ENCODE results near the gene SLC35D2. TPM values are rescaled to one million over a fixed set of nuclear protein-coding genes. Genes with fewer than 3 reads are reported as not detected.

SLC35D2 gene
- total RNA-seq, 4 donors from 2014 or later: 20.5 to 29.5 (median 21.8) TPM

GRCh38 chr9:96392263-96392662 lies 8.8 kb upstream of the SLC35D2 start:
- no peak for DNase-seq (ENCODE audit: extremely low spot score)
- Histone ChIP-seq H3K27ac (replicated peaks in 1 of 4) (no peak overlapping the region), H3K27me3 (no peaks in the 10 kb centered on the region), H3K4me1 (no peaks in the 10 kb centered on the region), H3K4me3 (no peak overlapping the region), H3K36me3 (peaks cover 0 to 4% (median 0%) of the 10 kb centered on the region in 4 donors), H3K9me3 (no peaks in the 10 kb centered on the region)
- intact Hi-C loops (cut with DNase I): no loop called here
- no peak for TF ChIP-seq POLR2A (IDR thresholded peaks at IDR 0.05; ENCODE audit: low read depth)
- TF ChIP-seq POLR2AphosphoS5 (IDR thresholded peaks at IDR 0.05): no peak
- no peak for TF ChIP-seq CTCF (IDR thresholded peaks at IDR 0.05)
- no peak for TF ChIP-seq EP300 (IDR thresholded peaks at IDR 0.05)
- whole genome bisulfite sequencing: 95% methylated on average over 12 of the region's 12 CpGs

- TF ChIP-seq CTCF (IDR thresholded peaks at IDR 0.05): no peak
- TF ChIP-seq EP300 (IDR thresholded peaks at IDR 0.05): no peak
- TF ChIP-seq POLR2AphosphoS5 (IDR thresholded peaks at IDR 0.05): no peak
- TF ChIP-seq POLR2A (IDR thresholded peaks at IDR 0.05; ENCODE audit: low read depth): no peak
- Histone ChIP-seq H3K27me3 (no peaks in the 10 kb centered on the region), H3K4me3 (no peak overlapping the region), H3K9me3 (no peaks in the 10 kb centered on the region), H3K27ac (replicated peaks in 1 of 4) (no peak overlapping the region), H3K36me3 (peaks cover 0 to 4% (median 0%) of the 10 kb centered on the region in 4 donors), H3K4me1 (peaks cover 0 to 7% (median 0%) of the 10 kb centered on the region in 4 donors)
- intact Hi-C loops (cut with DNase I): no loop called here
- no peak for DNase-seq (ENCODE audit: extremely low spot score)
- WGBS: 53% methylated on average over 5 of the region's 5 CpGs
These were observed 7.7 kb upstream of the SLC35D2 start for GRCh38 chr9:96391021-96391765.

- 100% methylated on average over 4 of the region's 11 CpGs for WGBS
These were observed 4.6 kb upstream of the SLC35D2 start for GRCh38 chr9:96388144-96388543.

GRCh38 chr9:96386157-96386556 lies 2.6 kb upstream of the SLC35D2 start:
- TF ChIP-seq POLR2A (IDR thresholded peaks at IDR 0.05; ENCODE audit: low read depth) (no peak), CTCF (IDR thresholded peaks at IDR 0.05) (no peak), EP300 (IDR thresholded peaks at IDR 0.05) (no peak), POLR2AphosphoS5 (IDR thresholded peaks at IDR 0.05) (no peak)
- no peaks in the 10 kb centered on the region for H3K36me3 ChIP-seq
- H3K27ac ChIP-seq (replicated peaks in 1 of 4): no peak overlapping the region
- no peak overlapping the region for H3K4me3 ChIP-seq
- H3K27me3 ChIP-seq: no peaks in the 10 kb centered on the region
- peaks cover 23 to 27% (median 27%) of the 10 kb centered on the region in 4 donors for H3K4me1 ChIP-seq
- H3K9me3 ChIP-seq: no peaks in the 10 kb centered on the region
- DNase-seq (ENCODE audit: extremely low spot score): no peak
- intact Hi-C loops (cut with DNase I): no loop called here

More at GRCh38 chr9:96388144-96388543, 4.6 kb upstream of the SLC35D2 start:
- TF ChIP-seq EP300 (IDR thresholded peaks at IDR 0.05) (no peak), POLR2AphosphoS5 (IDR thresholded peaks at IDR 0.05) (no peak), POLR2A (IDR thresholded peaks at IDR 0.05; ENCODE audit: low read depth) (no peak), CTCF (IDR thresholded peaks at IDR 0.05) (no peak)
- Histone ChIP-seq H3K27ac (replicated peaks in 1 of 4) (no peak overlapping the region), H3K4me3 (no peak overlapping the region), H3K9me3 (no peaks in the 10 kb centered on the region), H3K36me3 (peaks cover 0 to 4% (median 0%) of the 10 kb centered on the region in 4 donors), H3K4me1 (peaks cover 7 to 9% (median 8%) of the 10 kb centered on the region in 4 donors), H3K27me3 (no peaks in the 10 kb centered on the region)
- intact Hi-C loops (cut with DNase I): no loop called here
- DNase-seq (ENCODE audit: extremely low spot score): no peak
